Gastrocnemius medialis (tissue), 4 donors: Measurements from ENCODE around the gene PKP2.

Source experiments
- POLR2A ChIP-seq, 2 donors: fragments of 450-650 bp; IDR thresholded peaks; one replicate each; pipeline ENCODE4 v1.6.1; 2017; ENCODE audit warnings: antibody characterized with exemption in 2 of 2, mild to moderate bottlenecking in 2 of 2, moderate library complexity in 2 of 2
- TF ChIP-seq, protein P1 (sequence below), 5 experiments: fragments of 450-650 bp in 3 of 5; fragments of 200-600 bp in 2 of 5; sonication (generic) in 2 of 5; IDR thresholded peaks in 4 of 5; conservative IDR thresholded peaks in 1 of 5; 1 replicate in 4 of 5; 2 replicates in 1 of 5; pipeline ENCODE4 v1.5.1; 2016 to 2019; ENCODE audit warnings: antibody characterized with exemption in 5 of 5, mild to moderate bottlenecking in 3 of 5, moderate library complexity in 3 of 5

DNA sequence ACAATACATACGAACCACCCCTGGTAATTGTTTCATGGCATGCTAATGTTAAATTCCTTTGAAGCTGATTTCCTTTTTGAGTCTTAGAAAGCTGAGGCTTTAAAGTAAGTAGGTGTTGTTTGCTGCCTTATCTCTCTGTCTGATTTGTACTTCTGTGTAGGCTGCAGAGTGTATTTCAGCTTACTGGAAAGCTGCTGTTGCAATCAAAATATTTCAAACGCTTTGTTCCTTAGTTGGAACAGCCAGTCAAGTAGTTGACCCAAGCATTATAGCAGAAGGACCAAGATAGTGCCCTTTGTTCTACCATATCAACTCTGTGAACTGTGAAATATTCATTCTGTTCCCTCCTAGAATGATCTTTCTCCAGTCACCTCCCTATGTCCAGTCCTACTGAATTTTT, 3.1 kb downstream of the PKP2 start:
- TF ChIP-seq, protein P1, sequence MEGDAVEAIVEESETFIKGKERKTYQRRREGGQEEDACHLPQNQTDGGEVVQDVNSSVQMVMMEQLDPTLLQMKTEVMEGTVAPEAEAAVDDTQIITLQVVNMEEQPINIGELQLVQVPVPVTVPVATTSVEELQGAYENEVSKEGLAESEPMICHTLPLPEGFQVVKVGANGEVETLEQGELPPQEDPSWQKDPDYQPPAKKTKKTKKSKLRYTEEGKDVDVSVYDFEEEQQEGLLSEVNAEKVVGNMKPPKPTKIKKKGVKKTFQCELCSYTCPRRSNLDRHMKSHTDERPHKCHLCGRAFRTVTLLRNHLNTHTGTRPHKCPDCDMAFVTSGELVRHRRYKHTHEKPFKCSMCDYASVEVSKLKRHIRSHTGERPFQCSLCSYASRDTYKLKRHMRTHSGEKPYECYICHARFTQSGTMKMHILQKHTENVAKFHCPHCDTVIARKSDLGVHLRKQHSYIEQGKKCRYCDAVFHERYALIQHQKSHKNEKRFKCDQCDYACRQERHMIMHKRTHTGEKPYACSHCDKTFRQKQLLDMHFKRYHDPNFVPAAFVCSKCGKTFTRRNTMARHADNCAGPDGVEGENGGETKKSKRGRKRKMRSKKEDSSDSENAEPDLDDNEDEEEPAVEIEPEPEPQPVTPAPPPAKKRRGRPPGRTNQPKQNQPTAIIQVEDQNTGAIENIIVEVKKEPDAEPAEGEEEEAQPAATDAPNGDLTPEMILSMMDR (IDR thresholded peaks at IDR 0.05 in 4 of 5, conservative IDR thresholded peaks at IDR 0.05 in 1 of 5), result no peak
- no peak for TF ChIP-seq POLR2A (IDR thresholded peaks at IDR 0.05)
